Mucosa of descending colon (tissue), 3 donors: ENCODE results near the gene GOLGA2. TPM values are rescaled to one million over a fixed set of nuclear protein-coding genes. Genes with fewer than 3 reads are reported as not detected.

Experiments
- ATAC-seq: fragments of 200-7000 bp; cut with Tn5 transposase; one replicate; pipeline ENCODE4 v1.9.1; 2020; ENCODE audit warnings: mild to moderate bottlenecking, moderate library complexity
- DNase-seq, 3 donors: peaks; one replicate each; pipeline ENCODE4 v3.0.0-alpha.2; 2020
- H3K36me3 ChIP-seq: fragments of 200-600 bp; one replicate; pipeline ENCODE4 v1.8.0; 2021; ENCODE audit warnings: low read depth, mild to moderate bottlenecking
- H3K4me1 ChIP-seq: fragments of 200-600 bp; one replicate; pipeline ENCODE4 v1.8.0; 2021; ENCODE audit warnings: low read depth, mild to moderate bottlenecking
- H3K4me3 ChIP-seq: fragments of 200-600 bp; one replicate; pipeline ENCODE4 v1.8.0; 2021; ENCODE audit warnings: mild to moderate bottlenecking
- H3K9me3 ChIP-seq: fragments of 200-600 bp; one replicate; pipeline ENCODE4 v1.8.0; 2021; ENCODE audit warnings: mild to moderate bottlenecking
- CTCF ChIP-seq: fragments of 200-600 bp; IDR thresholded peaks from one replicate; pipeline ENCODE4 v1.8.0; 2022; ENCODE audit warnings: antibody characterized with exemption, mild to moderate bottlenecking
- intact Hi-C, 2 donors: fragments of 100-400 bp; cut with DNase I in 1 of 2; cut with micrococcal nuclease in 1 of 2; formaldehyde crosslinking; loops; one replicate each; pipeline versions ENCODE4 v1.11.0 to v1.11.1; 2022; cut with DNase I, micrococcal nuclease
- total RNA-seq, 3 donors: library from RNA; stranded (reverse); fragmentation: NEBNext Ultra II Directional in 2 of 3; extraction: Animal tissue kit (Norgen Biotek cat#: 25700) in 2 of 3; gene quantifications; one replicate each; pipeline versions ENCODE4 v1.2.1 to v1.2.4, GENCODE V29; 2021 to 2023
- donor health status: DM: no; HTN: no; CAD: no; lungs with moderate emphysema.
- donor health status: DM: no; HTN: no; CAD: no.
- donor health status: DM: no; HTN: yes; CAD: no.

GOLGA2 gene
- total RNA-seq, 3 donors from 2014 or later: 90.3 to 118 (median 96.5) TPM

DNA sequence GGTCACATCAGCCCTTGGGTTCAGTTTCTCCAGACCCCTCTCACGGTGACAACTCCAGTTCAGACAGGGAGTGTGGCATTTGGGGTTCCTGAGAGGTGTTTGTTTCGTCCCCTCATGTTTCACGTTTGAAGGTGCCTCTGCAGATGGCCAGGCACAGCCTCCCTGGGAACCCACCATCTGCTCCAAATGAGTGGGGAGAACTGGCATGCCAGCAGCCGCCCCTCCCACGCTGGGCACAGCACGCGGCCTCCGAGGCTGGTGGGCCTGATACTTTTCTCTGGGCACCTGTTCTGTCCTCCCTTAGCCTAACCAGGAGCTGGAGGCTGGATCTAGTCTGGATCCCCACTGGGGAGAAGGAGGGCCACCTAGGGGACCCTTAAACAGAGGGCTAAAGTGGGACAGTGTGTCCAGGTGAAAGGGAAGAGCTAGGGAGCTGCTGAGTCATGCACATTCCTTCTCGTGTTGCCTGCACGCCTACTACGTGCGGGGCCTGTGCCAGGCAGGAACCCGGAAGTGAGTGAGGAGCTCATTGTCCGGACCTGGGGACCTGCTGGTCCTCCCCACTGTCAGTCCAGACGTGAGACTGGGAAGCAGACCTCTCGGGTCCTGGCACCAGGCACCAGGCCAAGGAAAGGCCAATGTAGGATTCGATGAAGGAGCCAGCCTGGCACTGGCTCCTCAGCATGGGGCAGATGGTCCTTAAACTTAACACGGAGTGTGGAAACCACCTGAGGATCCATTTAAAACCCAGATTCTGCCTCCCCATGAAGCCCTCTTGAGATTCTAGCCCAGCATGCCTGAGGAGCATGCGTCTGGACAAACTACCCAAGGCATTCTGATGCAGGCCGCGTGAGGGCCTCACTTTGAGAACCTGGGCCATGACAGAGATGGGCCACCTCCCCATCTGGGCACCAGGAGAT, 61.0 kb downstream of the GOLGA2 start:
- H3K9me3 ChIP-seq: no peaks in the 10 kb centered on the region
- ATAC-seq (no peak), DNase-seq (no peak)
- peaks cover 13% of the 10 kb centered on the region for H3K4me1 ChIP-seq
- no peaks in the 10 kb centered on the region for H3K36me3 ChIP-seq
- no peak for TF ChIP-seq CTCF
- intact Hi-C loops: no loop called here
- H3K4me3 ChIP-seq: no peak overlapping the region

GRCh38 chr9:128213746-128214497, 61.9 kb downstream of the GOLGA2 start:
- no peaks in the 10 kb centered on the region for H3K36me3 ChIP-seq
- H3K4me1 ChIP-seq: peaks cover 13% of the 10 kb centered on the region
- ATAC-seq (no peak), DNase-seq (no peak)
- TF ChIP-seq CTCF: no peak
- intact Hi-C loops: no loop called here
- no peak overlapping the region for H3K4me3 ChIP-seq
- no peaks in the 10 kb centered on the region for H3K9me3 ChIP-seq

DNA sequence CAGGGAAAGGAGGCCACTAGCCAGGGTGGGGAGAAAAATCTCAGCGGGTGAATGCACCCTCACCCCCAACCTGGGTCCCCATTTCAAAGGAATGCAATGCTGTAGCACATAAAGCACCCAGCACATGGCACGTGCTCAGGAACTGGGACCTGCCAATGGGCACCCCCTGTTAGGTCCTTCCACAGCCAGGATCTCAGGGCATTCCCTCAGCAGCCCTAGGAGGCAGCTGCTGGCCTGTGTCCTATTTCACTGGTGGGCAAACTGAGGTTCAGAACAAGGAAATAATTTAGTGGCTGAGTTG, 63.9 kb downstream of the GOLGA2 start:
- no peaks in the 10 kb centered on the region for H3K36me3 ChIP-seq
- no peaks in the 10 kb centered on the region for H3K9me3 ChIP-seq
- no peak for TF ChIP-seq CTCF
- intact Hi-C loops: no loop called here
- DNase-seq (no peak), ATAC-seq (no peak)
- H3K4me1 ChIP-seq: peaks cover 4% of the 10 kb centered on the region
- no peak overlapping the region for H3K4me3 ChIP-seq

GRCh38 chr9:128211186-128211980, 64.4 kb downstream of the GOLGA2 start:
- Histone ChIP-seq H3K4me3 (no peak overlapping the region), H3K4me1 (peaks cover 4% of the 10 kb centered on the region), H3K9me3 (no peaks in the 10 kb centered on the region), H3K36me3 (no peaks in the 10 kb centered on the region)
- ATAC-seq (peak; percentile 55), DNase-seq (peak in 1 of 3 donors; percentile 30)
- TF ChIP-seq CTCF: no peak
- intact Hi-C loops: no loop called here

- intact Hi-C loops: no loop called here
- ATAC-seq (no peak), DNase-seq (no peak)
- H3K9me3 ChIP-seq: no peaks in the 10 kb centered on the region
- TF ChIP-seq CTCF: no peak
- H3K36me3 ChIP-seq: no peaks in the 10 kb centered on the region
- H3K4me3 ChIP-seq: no peak overlapping the region
- H3K4me1 ChIP-seq: peaks cover 5% of the 10 kb centered on the region
Measured at GRCh38 chr9:128208946-128209669, 66.7 kb downstream of the GOLGA2 start.
